NB4 (cell line): ENCODE measurements around the gene ZFX.

ENCODE experiments used
- DNase-seq: peaks from one replicate; pipeline ENCODE4 v3.0.0; 2010; ENCODE audit warnings: low read depth
- H3K4me3 ChIP-seq: one replicate; pipeline ENCODE4 v1.5.1; 2011; ENCODE audit warnings: mild to moderate bottlenecking, low read depth, low read length, moderate library complexity
- CTCF ChIP-seq: IDR thresholded peaks from one replicate; pipeline ENCODE4 v1.5.1; 2012; ENCODE audit warnings: low read depth, low read length
- MAX ChIP-seq: IDR thresholded peaks from 2 replicates; pipeline ENCODE4 v1.6.1; 2011; ENCODE audit warnings: low read depth, low read length
- MYC ChIP-seq: IDR thresholded peaks from 2 replicates; pipeline ENCODE4 v1.6.1; 2011; ENCODE audit warnings: low read depth, low read length
- POLR2A ChIP-seq: IDR thresholded peaks from 2 replicates; pipeline ENCODE4 v1.6.1; 2011; ENCODE audit warnings: mild to moderate bottlenecking; ENCODE audit not compliant: insufficient read length; ENCODE audit errors: extremely low read depth

ZFX gene

GRCh38 chrX:24175276-24175675 is 25.7 kb downstream of the ZFX start:
- DNase-seq = no peak
- TF ChIP-seq POLR2A (no peak), MYC (no peak), MAX (no peak), CTCF (no peak)
- H3K4me3 ChIP-seq = no peak overlapping the region

GRCh38 chrX:24178441-24178840 is 28.9 kb downstream of the ZFX start:
- H3K4me3 ChIP-seq = no peak overlapping the region
- TF ChIP-seq MAX (no peak), CTCF (no peak), MYC (no peak), POLR2A (no peak)
- no peak for DNase-seq

GRCh38 chrX:24184018-24184417 is 34.5 kb downstream of the ZFX start:
- TF ChIP-seq POLR2A (no peak), MYC (no peak), MAX (no peak), CTCF (no peak)
- DNase-seq = no peak
- H3K4me3 ChIP-seq = no peak overlapping the region

GRCh38 chrX:24186483-24186882 is 37.0 kb downstream of the ZFX start:
- TF ChIP-seq MYC (no peak), MAX (no peak), CTCF (no peak), POLR2A (no peak)
- no peak overlapping the region for H3K4me3 ChIP-seq
- DNase-seq = no peak

- H3K4me3 ChIP-seq = no peak overlapping the region
- no peak for DNase-seq
- TF ChIP-seq POLR2A (no peak), MYC (no peak), MAX (no peak), CTCF (no peak)
Measured at GRCh38 chrX:24186986-24187385, 37.5 kb downstream of the ZFX start.

- DNase-seq = no peak
- H3K4me3 ChIP-seq = no peak overlapping the region
- TF ChIP-seq CTCF (no peak), POLR2A (no peak), MYC (no peak), MAX (no peak)
Measured at GRCh38 chrX:24189490-24189889, 40.0 kb downstream of the ZFX start.
